K562 (cell line): Measurements from ENCODE around the gene ADTRP. TPM values are rescaled to one million over a fixed set of nuclear protein-coding genes. Genes with fewer than 3 reads are reported as not detected.

ENCODE experiments used
- ATAC-seq: fragments of 200-7000 bp; cut with Tn5 transposase; 3 replicates; pipeline ENCODE4 v1.9.1; 2020; ENCODE audit warnings: moderate library complexity
- BruUV-seq: library from RNA; stranded (reverse); fragments of 400-500 nt; replicated peaks from 2 replicates; lab custom pipeline; 2021; lab: Mats Ljungman, UMichigan
- CTCF ChIA-PET: fragments of 300-600 bp; formaldehyde crosslinking; extraction: SDS; loops from one replicate; lab custom pipeline; 2021; ENCODE audit warnings: low intra/inter-chr PET ratio; lab: Yijun Ruan, JAX
- POLR2A ChIA-PET: fragments of 300-600, 350-650 bp; sonication (Branson Sonifier 250); formaldehyde crosslinking; extraction: SDS; loops from one replicate; lab custom pipeline; 2021; ENCODE audit warnings: antibody characterized with exemption, inconsistent platforms; lab: Yijun Ruan, JAX
- DNase-seq, 4 experiments: peaks; one replicate each; pipeline versions ENCODE4 v3.0.0 to v3.0.0-alpha.2; 2011 to 2018; ENCODE audit warnings: low spot score in 3 of 4, mixed read lengths in 3 of 4; ENCODE audit errors: extremely low read depth in 1 of 4
- FAIRE-seq: peaks from 2 replicates; lab custom pipeline; 2011; peaks lifted over from hg19 to GRCh38; lab: Jason Lieb, UNC
- H2AFZ ChIP-seq: 2 replicates; pipeline ENCODE4 v1.6.0; 2011; ENCODE audit warnings: low read depth, low read length, control low read depth, inconsistent platforms
- H3K27ac ChIP-seq: fragments of 200-600 bp; 3 replicates; pipeline ENCODE4 v1.8.0; 2011; ENCODE audit warnings: low read depth, mild to moderate bottlenecking, control low read depth, inconsistent platforms, low read length, moderate library complexity, mixed read lengths; ENCODE audit errors: extremely low read depth
- H3K27me3 ChIP-seq, 2 experiments: fragments of 300-600 bp in 1 of 2; 2 replicates in 1 of 2; 3 replicates in 1 of 2; pipeline versions ENCODE4 v1.6.0 to v1.8.0; 2011; ENCODE audit warnings: inconsistent platforms in 2 of 2, low read length in 2 of 2, mild to moderate bottlenecking in 1 of 2, mixed read lengths in 1 of 2, moderate library complexity in 1 of 2; ENCODE audit not compliant: control insufficient read depth in 2 of 2, insufficient read depth in 2 of 2
- H3K36me3 ChIP-seq: fragments of 300-600 bp; 3 replicates; pipeline ENCODE4 v1.8.0; 2011; ENCODE audit warnings: mild to moderate bottlenecking, low read length, inconsistent platforms; ENCODE audit not compliant: control insufficient read depth, insufficient read depth
- H3K4me1 ChIP-seq, 2 experiments: fragments of 200-600 bp in 1 of 2; replicated peaks in 1 of 2; 2 replicates in 1 of 2; 3 replicates in 1 of 2; pipeline versions ENCODE4 v1.5.1 to v1.8.0; 2011; ENCODE audit warnings: inconsistent platforms in 2 of 2, low read length in 2 of 2, mild to moderate bottlenecking in 1 of 2, mixed read lengths in 1 of 2, moderate library complexity in 1 of 2; ENCODE audit not compliant: control insufficient read depth in 2 of 2, insufficient read depth in 2 of 2
- H3K4me2 ChIP-seq: 2 replicates; pipeline ENCODE4 v1.6.1; 2011; ENCODE audit warnings: low read length, control low read depth, inconsistent platforms, mixed read lengths; ENCODE audit not compliant: insufficient read depth
- H3K4me3 ChIP-seq: fragments of 200-600 bp; sonication (generic), shearing (Covaris generic); 2 replicates; pipeline ENCODE4 v1.5.1; 2016; ENCODE audit warnings: control low read depth, inconsistent platforms
- H3K79me2 ChIP-seq: fragments of 200-600 bp; 3 replicates; pipeline ENCODE4 v1.8.0; 2011; ENCODE audit warnings: low read length, inconsistent platforms; ENCODE audit not compliant: control insufficient read depth, insufficient read depth
- H3K9ac ChIP-seq, 2 experiments: 2 replicates each; pipeline versions ENCODE4 v1.6.0 to v1.6.1; 2011; ENCODE audit warnings: low read depth in 2 of 2, low read length in 2 of 2, control low read depth in 1 of 2, inconsistent platforms in 1 of 2, mild to moderate bottlenecking in 1 of 2, mixed read lengths in 1 of 2; ENCODE audit not compliant: insufficient read depth in 1 of 2
- H3K9me1 ChIP-seq: one replicate; pipeline ENCODE4 v1.6.0; 2011; ENCODE audit warnings: inconsistent platforms, mild to moderate bottlenecking, low read length, moderate library complexity; ENCODE audit not compliant: control insufficient read depth, insufficient read depth
- H3K9me3 ChIP-seq: replicated peaks from 2 replicates; pipeline ENCODE4 v1.5.1; 2011; ENCODE audit warnings: low read depth, low read length, inconsistent platforms; ENCODE audit not compliant: control insufficient read depth, insufficient read depth
- H4K20me1 ChIP-seq: replicated peaks from 2 replicates; pipeline ENCODE4 v1.6.1; 2011; ENCODE audit warnings: low read length, inconsistent platforms, mixed read lengths; ENCODE audit not compliant: control insufficient read depth, insufficient read depth
- ASH1L ChIP-seq: fragments of 450-650 bp; IDR thresholded peaks from 2 replicates; pipeline ENCODE4 v1.6.1; 2018; ENCODE audit warnings: borderline replicate concordance, mild to moderate bottlenecking, low read depth; ENCODE audit not compliant: partially characterized antibody
- BCL6 ChIP-seq: fragments of 250-450 bp; sonication (Bioruptor Pico); IDR thresholded peaks from 2 replicates; pipeline ENCODE4 v1.4.0; 2020
- CAMTA2 ChIP-seq: fragments of 250-450 bp; sonication (Bioruptor Pico); conservative IDR thresholded peaks from 2 replicates; pipeline ENCODE4 v1.5.1; 2022
- CTCF ChIP-seq, 3 experiments: IDR thresholded peaks in 2 of 3; conservative IDR thresholded peaks in 1 of 3; 2 replicates each; pipeline ENCODE4 v1.5.1; 2011 to 2012; ENCODE audit warnings: low read length in 3 of 3, mild to moderate bottlenecking in 3 of 3, control low read depth in 2 of 3, improper control_type of control experiment in 1 of 3, inconsistent platforms in 1 of 3, low read depth in 1 of 3, mixed read lengths in 1 of 3, moderate library complexity in 1 of 3; ENCODE audit not compliant: insufficient read depth in 2 of 3
- EZH2 ChIP-seq: IDR thresholded peaks from 2 replicates; pipeline ENCODE4 v1.6.1; 2012; ENCODE audit warnings: low read depth, mild to moderate bottlenecking, inconsistent platforms, low read length, borderline replicate concordance
- FOXA1 ChIP-seq: fragments of 450-650 bp; IDR thresholded peaks from 2 replicates; pipeline ENCODE4 v1.6.1; 2016; ENCODE audit warnings: mild to moderate bottlenecking, borderline replicate concordance
- FOXM1 ChIP-seq, 2 experiments: fragments of 450-650 bp in 1 of 2; sonication (generic) in 1 of 2; formaldehyde crosslinking in 1 of 2; IDR thresholded peaks; 2 replicates each; pipeline versions ENCODE4 v1.6.1 to v1.9.0; 2017 to 2022; ENCODE audit warnings: low read depth in 2 of 2, mild to moderate bottlenecking in 2 of 2, missing genetic modification reagents in 1 of 2, moderate library complexity in 1 of 2
- LCOR ChIP-seq: sonication (generic); formaldehyde crosslinking; IDR thresholded peaks from 2 replicates; pipeline ENCODE4 v1.8.0; 2022; ENCODE audit warnings: mild to moderate bottlenecking, missing genetic modification reagents
- MIER1 ChIP-seq: fragments of 450-650 bp; IDR thresholded peaks from 2 replicates; pipeline ENCODE4 v1.6.1; 2016; ENCODE audit warnings: antibody characterized with exemption, mild to moderate bottlenecking, low read depth
- RBBP5 ChIP-seq: fragments of 200-600 bp; sonication (generic); IDR thresholded peaks from 2 replicates; pipeline ENCODE4 v1.6.1; 2012; ENCODE audit warnings: borderline replicate concordance, mild to moderate bottlenecking, low read length, control low read depth, inconsistent platforms; ENCODE audit not compliant: insufficient read depth, poor library complexity, severe bottlenecking
- STAT6 ChIP-seq: sonication (generic); formaldehyde crosslinking; IDR thresholded peaks from 2 replicates; pipeline ENCODE4 v1.8.1; 2023; ENCODE audit warnings: mild to moderate bottlenecking, missing genetic modification reagents
- ZNF140 ChIP-seq: fragments of 250-450 bp; sonication (Bioruptor Pico); IDR thresholded peaks from 2 replicates; pipeline ENCODE4 v1.8.0; 2021; ENCODE audit warnings: moderate library complexity, mild to moderate bottlenecking, inconsistent platforms
- ZNF395 ChIP-seq: fragments of 200-800 bp; sonication (Bioruptor generic); IDR thresholded peaks from 2 replicates; pipeline ENCODE4 v1.6.1; 2017; ENCODE audit warnings: missing genetic modification characterization, missing compliant biosample characterization
- ZNF696 ChIP-seq: fragments of 250-450 bp; sonication (Bioruptor Pico); conservative IDR thresholded peaks from 2 replicates; pipeline ENCODE4 v1.4.0; 2020; ENCODE audit warnings: mild to moderate bottlenecking, moderate library complexity
- WGBS: fragments of 100-300 bp; shearing (Covaris generic); methylation state at CpG from one replicate; pipeline ENCODE4 v1.1.6; 2016; ENCODE audit warnings: low coverage, mixed read lengths; ENCODE audit not compliant: insufficient coverage; ENCODE audit errors: missing lambda C conversion rate; 5-methylcytosine and 5-hydroxymethylcytosine counted together
- in situ Hi-C: fragments of 300-500 bp; cut with MboI; formaldehyde crosslinking; loops from 4 replicates; pipeline ENCODE4 v1.15.0; 2018; ENCODE audit warnings: inconsistent platforms, mixed read lengths
- intact Hi-C: fragments of 100-400 bp; cut with micrococcal nuclease; formaldehyde crosslinking; loops from 2 replicates; pipeline ENCODE4 v1.14.2; 2022
- polyA plus RNA-seq, 8 experiments: library from polyadenylated mRNA; depleted of rRNA in 4 of 8; stranded (reverse) in 5 of 8; unstranded in 3 of 8; fragments of >200 nt; fragmentation: Nextera tagmentation in 2 of 8; fragmentation: Illumina TruSeq in 1 of 8; extraction: Ambion mirVana in 2 of 8; extraction: Trizol in 1 of 8; gene quantifications; 2 replicates each; pipeline versions ENCODE4 v1.2.1 to v1.2.3, GENCODE V29; 2011 to 2014; ENCODE audit warnings: inconsistent platforms in 1 of 8, missing spikeins in 1 of 8
- total RNA-seq, 7 experiments: library from RNA; depleted of rRNA in 6 of 7; stranded (reverse); fragments of >200 nt in 6 of 7; fragmentation: Illumina TruSeq in 2 of 7; extraction: Trizol in 2 of 7; gene quantifications; 2 replicates each; pipeline versions ENCODE4 v1.2.1 to v1.2.3, GENCODE V29; 2011 to 2021; ENCODE audit warnings: low replicate concordance in 1 of 7

Gene ADTRP
- total and polyA plus RNA-seq, 9 of the 15 experiments (the other 6 are each of a cell fraction or from before 2014, with no cell fraction given), result 7.4 to 24.0 (median 13.6) TPM

GRCh38 chr6:11806561-11807317 is 28.1 kb upstream of the ADTRP start:
- CTCF ChIA-PET, result no interaction called here
- ATAC-seq, result no peak
- TF ChIP-seq RBBP5 (no peak), ZNF140 (CRISPR knock-in tag) (no peak), ASH1L (no peak), ZNF696 (no peak), CTCF (IDR thresholded peaks at IDR 0.05 in 2 of 3, conservative IDR thresholded peaks at IDR 0.05 in 1 of 3; ENCODE audit: insufficient read depth in 2 of 3, low read depth in 1 of 3, low read length in 3 of 3) (no peak), CAMTA2 (no peak), EZH2 (no peak), FOXM1 (IDR thresholded peaks at IDR 0.05; ENCODE audit: low read depth) (no peak), FOXM1 (CRISPR knock-in tag; IDR thresholded peaks at IDR 0.05; ENCODE audit: low read depth) (no peak), LCOR (CRISPR knock-in tag) (no peak), MIER1 (no peak), BCL6 (CRISPR knock-in tag) (no peak), STAT6 (CRISPR knock-in tag) (no peak), FOXA1 (no peak), ZNF395 (CRISPR knock-in tag) (no peak)

More at GRCh38 chr6:11806561-11807317, 28.1 kb upstream of the ADTRP start:
- H3K36me3 ChIP-seq, result no peaks in the 10 kb centered on the region
- FAIRE-seq (no peak), DNase-seq (no peak)
- no peak overlapping the region for H3K9ac ChIP-seq
- no peaks in the 10 kb centered on the region for H3K79me2 ChIP-seq
- 75% methylated on average over 15 of the region's 15 CpGs for WGBS
- no peaks in the 10 kb centered on the region for H3K9me3 ChIP-seq
- H3K4me1 ChIP-seq, result peaks cover 5 to 14% of the 10 kb centered on the region in 2 experiments; a peak in 3 of 5 replicates
- no peak overlapping the region for H3K27ac ChIP-seq
- H4K20me1 ChIP-seq, result no peaks in the 10 kb centered on the region
- H3K4me3 ChIP-seq, result no peak overlapping the region
- intact Hi-C loops (no loop called here), in situ Hi-C loops (no loop called here)
- H3K4me2 ChIP-seq, result no peak overlapping the region
- no peak overlapping the region for H2AFZ ChIP-seq
- POLR2A ChIA-PET, result no interaction called here
- no peaks in the 10 kb centered on the region for H3K27me3 ChIP-seq
- no peaks in the 10 kb centered on the region for H3K9me1 ChIP-seq
- BruUV-seq, result no TSS peak
